SKM-1 (cell line): ENCODE data around the gene OR52E5.

Source experiments
- DNase-seq: peaks from one replicate; lab custom pipeline; 2025; ENCODE audit not compliant: unreplicated experiment; lab: John Stamatoyannopoulos, UW

The OR52E5 gene

GRCh38 chr11:5892908-5893307, at the start of gene OR52E5:
OR52E5 (plus strand) TSS chr11:5893208; CDS start chr11:5900777, 7,569 bp downstream.
- no peak for DNase-seq

GRCh38 chr11:5846701-5847100, 46.3 kb upstream of the OR52E5 start:
- DNase-seq = no peak

GRCh38 chr11:5847711-5848110, 45.3 kb upstream of the OR52E5 start:
- DNase-seq = no peak

- no peak for DNase-seq
Measured at GRCh38 chr11:5851002-5851401, 42.0 kb upstream of the OR52E5 start.

- no peak for DNase-seq
Measured at GRCh38 chr11:5857590-5857989, 35.4 kb upstream of the OR52E5 start, which contains the start of gene OR52E8. OR52E8 (minus strand) TSS chr11:5857690; CDS start chr11:5857690, 0 bp downstream.

- DNase-seq = no peak
Measured at GRCh38 chr11:5865826-5866225, 27.2 kb upstream of the OR52E5 start.

GRCh38 chr11:5878564-5878963, 14.4 kb upstream of the OR52E5 start:
- no peak for DNase-seq

- DNase-seq = no peak
Measured at GRCh38 chr11:5880329-5880728, 12.7 kb upstream of the OR52E5 start, which contains the start of gene OR52E4. OR52E4 (plus strand) TSS chr11:5880629; CDS start chr11:5884293, 3,664 bp downstream.

GRCh38 chr11:5881756-5882155, 11.3 kb upstream of the OR52E5 start:
- no peak for DNase-seq

GRCh38 chr11:5887172-5887571, 5.8 kb upstream of the OR52E5 start:
- no peak for DNase-seq

GRCh38 chr11:5887661-5888060, 5.3 kb upstream of the OR52E5 start:
- DNase-seq = no peak

GRCh38 chr11:5891216-5891800, 1.7 kb upstream of the OR52E5 start:
- DNase-seq = peak; percentile 37

GRCh38 chr11:5899534-5899933, 6.5 kb downstream of the OR52E5 start:
- DNase-seq = no peak

- DNase-seq = no peak
Measured at GRCh38 chr11:5910540-5910939, 17.5 kb downstream of the OR52E5 start.

- no peak for DNase-seq
Measured at GRCh38 chr11:5922749-5923426, 29.9 kb downstream of the OR52E5 start.

- no peak for DNase-seq
Measured at GRCh38 chr11:5923427-5923776, 30.4 kb downstream of the OR52E5 start.

- no peak for DNase-seq
Measured at GRCh38 chr11:5923794-5924193, 30.8 kb downstream of the OR52E5 start.

- no peak for DNase-seq
Measured at GRCh38 chr11:5928271-5928670, 35.3 kb downstream of the OR52E5 start.

GRCh38 chr11:5928811-5929210, 35.8 kb downstream of the OR52E5 start:
- no peak for DNase-seq

- DNase-seq = no peak
Measured at GRCh38 chr11:5929571-5930368, 36.8 kb downstream of the OR52E5 start.

- no peak for DNase-seq
Measured at GRCh38 chr11:5930614-5931013, 37.6 kb downstream of the OR52E5 start.

- DNase-seq = no peak
Measured at GRCh38 chr11:5931061-5931460, 38.1 kb downstream of the OR52E5 start.
